Measurements from ENCODE around the gene SLC28A1.
"Not testable (repeated sequence)": the region's sequence is repeated elsewhere in the genome, so short reads cannot be mapped to it uniquely, and the experiment has no call there.

The SLC28A1 gene

GRCh38 chr15:84910928-84911623 is 26.6 kb downstream of the SLC28A1 start:
- DNase-seq (ENCODE audit: low read depth), result no peak

- no peak for DNase-seq (ENCODE audit: low read depth)
These were observed 27.6 kb downstream of the SLC28A1 start for GRCh38 chr15:84911879-84912660.

- DNase-seq (ENCODE audit: low read depth), result no peak
These were observed 28.9 kb downstream of the SLC28A1 start for GRCh38 chr15:84913360-84913723.

- DNase-seq (ENCODE audit: low read depth), result no peak
These were observed 29.9 kb downstream of the SLC28A1 start for GRCh38 chr15:84914351-84914750.

GRCh38 chr15:84914909-84915605 is 30.6 kb downstream of the SLC28A1 start:
- no peak for DNase-seq (ENCODE audit: low read depth)

GRCh38 chr15:84915606-84915958 is 31.1 kb downstream of the SLC28A1 start:
- DNase-seq (ENCODE audit: low read depth), result no peak

GRCh38 chr15:84917452-84917851 is 33.0 kb downstream of the SLC28A1 start:
- no peak for DNase-seq (ENCODE audit: low read depth)

- DNase-seq (ENCODE audit: low read depth), result no peak
These were observed 34.7 kb downstream of the SLC28A1 start for GRCh38 chr15:84919106-84919667.

- DNase-seq (ENCODE audit: low read depth), result no peak
These were observed 36.7 kb downstream of the SLC28A1 start for GRCh38 chr15:84921121-84921520.

GRCh38 chr15:84922530-84922929 is 38.1 kb downstream of the SLC28A1 start:
- no peak for DNase-seq (ENCODE audit: low read depth)

- DNase-seq (ENCODE audit: low read depth), result no peak
These were observed 39.7 kb downstream of the SLC28A1 start for GRCh38 chr15:84924077-84924731.

GRCh38 chr15:84924821-84925569 is 40.5 kb downstream of the SLC28A1 start:
- not testable (repeated sequence) for DNase-seq (ENCODE audit: low read depth)

- no peak for DNase-seq (ENCODE audit: low read depth)
These were observed 41.4 kb downstream of the SLC28A1 start for GRCh38 chr15:84925906-84926305.

GRCh38 chr15:84926491-84927230 is 42.2 kb downstream of the SLC28A1 start:
- DNase-seq (ENCODE audit: low read depth), result no peak

- DNase-seq (ENCODE audit: low read depth), result no peak
These were observed 44.3 kb downstream of the SLC28A1 start for GRCh38 chr15:84928843-84929168.

GRCh38 chr15:84929795-84930603 is 45.5 kb downstream of the SLC28A1 start:
- no peak for DNase-seq (ENCODE audit: low read depth)

GRCh38 chr15:84934942-84935729 is 50.7 kb downstream of the SLC28A1 start:
- no peak for DNase-seq (ENCODE audit: low read depth)

GRCh38 chr15:84937144-84937543 is 52.7 kb downstream of the SLC28A1 start:
- DNase-seq (ENCODE audit: low read depth), result no peak

GRCh38 chr15:84938726-84939125 is 54.3 kb downstream of the SLC28A1 start:
- DNase-seq (ENCODE audit: low read depth), result no peak

All from T follicular helper cell (primary cell).